Psoas muscle (tissue), 8 donors: Measurements from ENCODE around the gene POLE. TPM values are rescaled to one million over a fixed set of nuclear protein-coding genes. Genes with fewer than 3 reads are reported as not detected.

Experiments used
- ATAC-seq, 4 donors: fragments of 200-7000 bp; cut with Tn5 transposase; one replicate each; pipeline ENCODE4 v1.9.1; 2020; ENCODE audit warnings: moderate library complexity in 3 of 4, mild to moderate bottlenecking in 2 of 4
- DNase-seq, 2 donors: peaks; one replicate each; pipeline ENCODE4 v3.0.0-alpha.2; 2020
- H3K27ac ChIP-seq: fragments of 200-600 bp; one replicate; pipeline ENCODE4 v1.8.0; 2022
- H3K27me3 ChIP-seq, 3 donors: fragments of 200-600 bp in 1 of 3; one replicate each; pipeline versions ENCODE4 v1.6.1 to v1.8.0; 2013 to 2022; ENCODE audit warnings: low read length in 2 of 3, mild to moderate bottlenecking in 2 of 3, moderate library complexity in 1 of 3; ENCODE audit not compliant: insufficient read depth in 3 of 3
- H3K36me3 ChIP-seq, 2 donors: fragments of 200-600 bp in 1 of 2; one replicate each; pipeline versions ENCODE4 v1.6.1 to v1.8.0; 2013 to 2022; ENCODE audit warnings: low read depth in 1 of 2, mild to moderate bottlenecking in 1 of 2, moderate library complexity in 1 of 2; ENCODE audit not compliant: insufficient read depth in 1 of 2
- H3K4me1 ChIP-seq: fragments of 200-600 bp; one replicate; pipeline ENCODE4 v1.8.0; 2022
- H3K4me3 ChIP-seq: fragments of 200-600 bp; one replicate; pipeline ENCODE4 v1.8.0; 2022; ENCODE audit warnings: mild to moderate bottlenecking
- H3K9me3 ChIP-seq: fragments of 200-600 bp; one replicate; pipeline ENCODE4 v1.8.0; 2022
- WGBS, 3 donors: extraction: QIAGEN DNeasy Blood & Tissue Kit; methylation state at CpG; one replicate each; pipeline versions ENCODE4 v1.1.6 to v1.1.7; 2013; 5-methylcytosine and 5-hydroxymethylcytosine counted together
- intact Hi-C, 2 donors: fragments of 100-400 bp; cut with DNase I; formaldehyde crosslinking; loops; one replicate each; pipeline versions ENCODE4 v1.11.0 to v1.14.2; 2022
- polyA plus RNA-seq, 3 donors: library from polyadenylated mRNA; stranded (reverse); fragments of 200-250 nt; gene quantifications; one replicate each; pipeline ENCODE4 v1.2.3, GENCODE V29; 2013
- total RNA-seq, 4 donors: library from RNA; stranded (reverse); fragmentation: NEBNext Ultra II Directional in 2 of 4; extraction: Animal tissue kit (Norgen Biotek cat#: 25700) in 2 of 4; gene quantifications; one replicate each; pipeline versions ENCODE4 v1.2.1 to v1.2.4, GENCODE V29; 2021 to 2023
- TF ChIP-seq, protein P1 (sequence below): fragments of 200-600 bp; IDR thresholded peaks from one replicate; pipeline ENCODE4 v1.8.0; 2022; ENCODE audit warnings: antibody characterized with exemption
- donor health status: healthy with polysubstance abuse.
- donor health status: DM: no; HTN: no; CAD: no; lungs with moderate emphysema.
- donor health status: Bipolar disorder and iron deficiency.
- donor health status: healthy.
- donor health status: DM: yes; HTN: yes; CAD: no.
- donor health status: DM: no; HTN: no; CAD: no.
- donor health status: DM: no; HTN: no; CAD: no.
- donor health status: DM: yes; HTN: yes; CAD: no.

POLE gene
- total and polyA plus RNA-seq, 7 donors: 4.2 to 15.1 (median 6.7) TPM

DNA sequence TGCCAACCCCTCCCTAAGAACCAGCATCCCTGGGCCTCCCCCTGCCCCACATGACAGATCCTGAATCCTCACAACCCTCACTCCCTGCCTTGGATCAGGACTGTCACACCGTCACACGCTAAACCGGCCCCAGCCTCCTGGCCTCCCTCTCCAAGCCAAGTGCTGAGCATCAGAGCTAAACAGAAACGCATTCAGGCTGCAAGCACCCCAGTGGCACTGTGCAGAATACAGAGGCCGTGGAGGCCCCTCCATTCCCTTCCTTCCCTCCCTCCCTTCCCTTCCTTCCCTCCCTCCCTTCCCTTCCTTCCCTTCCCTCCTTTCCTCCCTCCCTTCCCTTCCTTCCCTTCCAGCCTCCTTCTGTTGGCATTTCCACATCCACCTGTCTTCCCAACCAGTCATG, 12.6 kb downstream of the POLE start:
- H3K4me3 ChIP-seq: no peak overlapping the region
- no peaks in the 10 kb centered on the region for H3K27me3 ChIP-seq
- TF ChIP-seq, protein P1, sequence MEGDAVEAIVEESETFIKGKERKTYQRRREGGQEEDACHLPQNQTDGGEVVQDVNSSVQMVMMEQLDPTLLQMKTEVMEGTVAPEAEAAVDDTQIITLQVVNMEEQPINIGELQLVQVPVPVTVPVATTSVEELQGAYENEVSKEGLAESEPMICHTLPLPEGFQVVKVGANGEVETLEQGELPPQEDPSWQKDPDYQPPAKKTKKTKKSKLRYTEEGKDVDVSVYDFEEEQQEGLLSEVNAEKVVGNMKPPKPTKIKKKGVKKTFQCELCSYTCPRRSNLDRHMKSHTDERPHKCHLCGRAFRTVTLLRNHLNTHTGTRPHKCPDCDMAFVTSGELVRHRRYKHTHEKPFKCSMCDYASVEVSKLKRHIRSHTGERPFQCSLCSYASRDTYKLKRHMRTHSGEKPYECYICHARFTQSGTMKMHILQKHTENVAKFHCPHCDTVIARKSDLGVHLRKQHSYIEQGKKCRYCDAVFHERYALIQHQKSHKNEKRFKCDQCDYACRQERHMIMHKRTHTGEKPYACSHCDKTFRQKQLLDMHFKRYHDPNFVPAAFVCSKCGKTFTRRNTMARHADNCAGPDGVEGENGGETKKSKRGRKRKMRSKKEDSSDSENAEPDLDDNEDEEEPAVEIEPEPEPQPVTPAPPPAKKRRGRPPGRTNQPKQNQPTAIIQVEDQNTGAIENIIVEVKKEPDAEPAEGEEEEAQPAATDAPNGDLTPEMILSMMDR: no peak
- no peaks in the 10 kb centered on the region for H3K9me3 ChIP-seq
- DNase-seq (no peak), ATAC-seq (no peak)
- intact Hi-C loops: no loop called here
- WGBS, 3 donors: 90 to 97% (median 95%) methylated on average over 5 of the region's 5 CpGs
- H3K4me1 ChIP-seq: no peaks in the 10 kb centered on the region
- H3K36me3 ChIP-seq: peaks cover 0 to 82% of the 10 kb centered on the region in 2 donors
- H3K27ac ChIP-seq: no peak overlapping the region

DNA sequence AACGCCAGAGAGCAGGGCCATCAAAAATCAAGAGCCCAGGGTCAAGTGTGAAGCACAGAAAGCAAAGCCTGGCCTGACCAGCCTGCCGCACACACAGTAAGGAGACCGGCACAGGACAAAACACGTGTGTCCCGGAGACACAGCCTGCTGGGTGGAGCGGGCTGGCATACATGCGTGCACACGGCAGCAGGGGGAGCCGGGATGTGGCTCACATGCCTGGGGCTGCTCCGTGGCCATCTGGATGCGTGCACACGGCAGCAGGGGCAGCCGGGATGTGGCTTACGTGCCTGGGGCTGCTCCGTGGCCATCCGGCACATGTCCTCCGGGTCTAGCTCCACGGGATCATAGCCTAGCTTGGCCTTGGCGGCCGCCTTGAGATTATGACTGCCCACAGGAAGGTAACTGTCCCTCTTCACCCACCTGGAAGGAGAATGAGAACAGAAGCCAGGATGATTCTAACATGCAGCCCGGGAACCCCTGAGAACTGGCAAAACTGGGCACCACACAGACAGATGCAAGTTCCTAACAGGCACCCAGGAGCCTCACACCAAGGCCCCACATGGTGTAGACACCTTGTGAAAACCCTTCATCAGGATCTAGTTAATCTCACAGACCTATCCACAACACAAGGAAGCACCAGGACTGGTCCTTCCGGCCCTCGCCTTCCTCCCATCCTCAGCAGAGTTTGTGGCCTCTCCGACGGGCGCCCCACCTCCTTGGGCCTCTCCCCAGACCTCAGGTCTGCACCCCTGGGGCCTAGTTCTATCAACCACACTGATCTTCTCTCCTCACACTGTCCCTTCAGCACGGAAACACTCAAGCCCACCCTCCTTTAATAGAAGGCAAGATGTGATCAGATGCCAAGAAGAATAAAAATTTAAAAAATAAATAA, 13.6 kb downstream of the POLE start:
- no peak overlapping the region for H3K4me3 ChIP-seq
- WGBS, 3 donors: 93 to 95% (median 94%) methylated on average over 27 of the region's 27 CpGs
- intact Hi-C loops: no loop called here
- TF ChIP-seq, protein P1: no peak
- H3K27ac ChIP-seq: no peak overlapping the region
- peaks cover 0 to 81% of the 10 kb centered on the region in 2 donors for H3K36me3 ChIP-seq
- H3K4me1 ChIP-seq: no peaks in the 10 kb centered on the region
- DNase-seq (no peak), ATAC-seq (peak in 1 of 4 donors; percentile 28)
- H3K9me3 ChIP-seq: no peaks in the 10 kb centered on the region
- no peaks in the 10 kb centered on the region for H3K27me3 ChIP-seq

DNA sequence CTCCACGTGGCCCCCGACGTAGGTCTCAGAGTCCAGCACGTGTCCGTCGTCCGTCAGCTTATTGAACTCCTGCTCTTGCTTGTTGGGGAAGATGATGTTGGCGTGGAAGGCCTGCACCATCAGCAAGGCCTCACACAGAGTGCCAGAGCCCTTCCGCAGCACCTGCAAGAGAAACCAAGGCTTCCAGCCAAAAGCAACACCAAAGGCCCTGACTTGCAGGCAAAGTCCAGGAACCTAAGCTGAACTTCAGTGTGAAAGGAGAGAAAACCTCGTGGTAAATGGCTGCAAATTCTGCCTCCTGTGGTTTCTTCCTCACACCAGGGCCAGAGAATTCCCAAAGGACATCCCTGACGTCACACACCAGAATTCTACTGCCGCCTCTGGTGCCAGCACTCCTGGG, 14.5 kb downstream of the POLE start:
- no peak for DNase-seq
- H3K27me3 ChIP-seq: no peaks in the 10 kb centered on the region
- no peak overlapping the region for H3K27ac ChIP-seq
- H3K4me3 ChIP-seq: no peak overlapping the region
- TF ChIP-seq, protein P1: no peak
- H3K36me3 ChIP-seq: peaks cover 0 to 81% of the 10 kb centered on the region in 2 donors
- intact Hi-C loops: no loop called here
- ATAC-seq: no peak
- no peaks in the 10 kb centered on the region for H3K9me3 ChIP-seq
- 84 to 88% (median 86%) methylated on average over 12 of the region's 12 CpGs for WGBS, 3 donors
- H3K4me1 ChIP-seq: no peaks in the 10 kb centered on the region

DNA sequence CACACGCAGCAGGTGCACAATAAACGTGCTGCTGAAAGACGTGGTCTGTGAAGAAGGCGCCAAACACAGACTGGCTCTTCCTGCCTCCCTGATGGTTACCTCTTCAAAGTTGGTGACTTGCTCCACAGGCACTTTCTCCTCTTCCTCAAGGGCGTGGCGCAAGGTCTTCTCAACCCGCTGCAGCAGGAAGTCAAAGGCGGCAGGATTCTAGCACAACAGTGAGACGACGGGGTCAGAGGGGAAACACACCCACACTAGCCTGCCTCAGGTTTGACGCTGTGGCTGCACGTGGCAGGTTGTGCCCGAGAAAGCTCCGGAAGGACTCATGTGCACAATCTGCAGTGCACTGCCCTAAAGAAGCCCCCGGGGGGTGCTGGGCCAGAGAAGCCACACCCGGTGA, 15.0 kb downstream of the POLE start:
- DNase-seq (no peak), ATAC-seq (no peak)
- no peaks in the 10 kb centered on the region for H3K4me1 ChIP-seq
- peaks cover 0 to 81% of the 10 kb centered on the region in 2 donors for H3K36me3 ChIP-seq
- TF ChIP-seq, protein P1: no peak
- no peak overlapping the region for H3K4me3 ChIP-seq
- no peaks in the 10 kb centered on the region for H3K27me3 ChIP-seq
- no peaks in the 10 kb centered on the region for H3K9me3 ChIP-seq
- intact Hi-C loops: no loop called here
- no peak overlapping the region for H3K27ac ChIP-seq
- WGBS, 3 donors: 83 to 93% (median 89%) methylated on average over 16 of the region's 16 CpGs
